Measurements from ENCODE around the gene NME8.
"Not testable (repeated sequence)": the region's sequence is repeated elsewhere in the genome, so short reads cannot be mapped to it uniquely, and the experiment has no call there.

Gene NME8, protein sequence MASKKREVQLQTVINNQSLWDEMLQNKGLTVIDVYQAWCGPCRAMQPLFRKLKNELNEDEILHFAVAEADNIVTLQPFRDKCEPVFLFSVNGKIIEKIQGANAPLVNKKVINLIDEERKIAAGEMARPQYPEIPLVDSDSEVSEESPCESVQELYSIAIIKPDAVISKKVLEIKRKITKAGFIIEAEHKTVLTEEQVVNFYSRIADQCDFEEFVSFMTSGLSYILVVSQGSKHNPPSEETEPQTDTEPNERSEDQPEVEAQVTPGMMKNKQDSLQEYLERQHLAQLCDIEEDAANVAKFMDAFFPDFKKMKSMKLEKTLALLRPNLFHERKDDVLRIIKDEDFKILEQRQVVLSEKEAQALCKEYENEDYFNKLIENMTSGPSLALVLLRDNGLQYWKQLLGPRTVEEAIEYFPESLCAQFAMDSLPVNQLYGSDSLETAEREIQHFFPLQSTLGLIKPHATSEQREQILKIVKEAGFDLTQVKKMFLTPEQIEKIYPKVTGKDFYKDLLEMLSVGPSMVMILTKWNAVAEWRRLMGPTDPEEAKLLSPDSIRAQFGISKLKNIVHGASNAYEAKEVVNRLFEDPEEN

GRCh38 chr7:37848297-37848696 is at the start of gene NME8:
TSS of gene NME8 (plus strand) at chr7:37848597. CDS start at chr7:37850267, 1,670 bp downstream.
- DNase-seq (ENCODE audit: low spot score) = no peak

- no peak for DNase-seq (ENCODE audit: low spot score)
Observed at GRCh38 chr7:37806152-37806551, 42.2 kb upstream of the NME8 start.

DNA sequence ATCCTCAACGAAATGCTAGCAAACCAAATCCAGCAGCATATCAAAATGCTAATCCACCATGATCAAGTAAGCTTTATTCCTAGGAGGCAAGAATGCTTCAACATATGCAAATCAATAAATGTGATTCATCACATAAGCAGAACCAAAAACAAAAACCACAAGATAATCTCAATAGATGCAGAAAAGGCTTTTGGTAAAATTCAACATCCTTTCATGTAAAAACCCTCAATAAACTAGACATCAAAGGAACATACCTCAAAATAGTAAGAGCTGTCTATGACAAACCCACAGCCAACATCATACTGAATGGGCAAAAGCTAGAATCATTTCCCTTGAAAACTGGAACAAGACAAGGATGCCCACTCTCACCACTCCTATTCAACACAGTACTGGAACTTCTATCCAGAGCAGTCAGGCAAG is 36.2 kb upstream of the NME8 start:
- DNase-seq (ENCODE audit: low spot score) = not testable (repeated sequence)

GRCh38 chr7:37815671-37816371 is 32.6 kb upstream of the NME8 start:
- DNase-seq (ENCODE audit: low spot score) = peak; percentile 22

DNA sequence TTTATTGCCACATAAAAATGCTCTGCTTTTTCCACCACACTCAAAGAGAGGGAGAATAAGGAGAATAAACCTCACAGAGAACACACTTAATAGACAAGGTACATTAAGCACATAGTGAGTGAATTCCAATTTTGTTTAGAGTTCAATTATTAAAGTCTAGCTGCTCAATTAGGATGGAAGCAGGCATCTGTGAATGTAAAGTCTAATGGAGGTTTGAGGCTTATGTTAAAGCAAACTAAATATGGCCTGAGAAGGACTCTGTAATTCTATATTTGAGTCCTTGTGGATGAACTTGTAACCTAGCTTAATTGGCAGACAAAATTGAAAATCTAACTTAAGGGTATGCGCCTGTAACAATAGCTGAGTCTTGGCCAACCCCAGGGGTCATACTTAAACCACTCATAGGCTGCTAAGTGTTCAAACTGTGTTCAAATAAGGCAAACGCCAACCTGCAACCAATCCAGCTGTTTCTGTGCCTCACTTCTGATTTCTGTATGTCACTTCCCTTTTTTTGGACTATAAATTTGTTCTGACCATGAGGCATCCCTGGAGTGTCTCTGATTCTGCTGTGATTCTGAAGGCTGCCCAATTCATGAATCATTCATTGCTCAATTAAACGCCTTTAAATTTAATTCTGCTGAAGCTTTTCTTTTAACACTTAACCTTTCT is 31.3 kb upstream of the NME8 start:
- no peak for DNase-seq (ENCODE audit: low spot score)

DNA sequence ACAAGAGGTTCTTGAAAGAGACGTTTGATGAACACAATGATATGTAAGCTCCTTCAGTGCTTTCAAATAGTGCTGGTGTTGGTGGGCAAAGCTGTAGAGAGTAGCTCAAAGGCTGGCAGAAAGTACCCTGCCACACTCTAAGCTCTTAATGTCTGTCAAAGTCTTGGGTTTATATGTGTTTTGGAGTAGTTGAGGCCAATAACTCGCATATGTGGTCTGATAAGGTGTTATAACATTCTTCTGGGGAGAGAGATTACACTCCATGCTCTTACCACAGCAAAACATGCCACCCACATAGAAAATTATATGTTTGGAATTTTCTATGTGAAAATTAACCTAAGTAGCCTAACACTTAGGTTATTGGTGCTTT is 30.8 kb upstream of the NME8 start:
- no peak for DNase-seq (ENCODE audit: low spot score)

DNA sequence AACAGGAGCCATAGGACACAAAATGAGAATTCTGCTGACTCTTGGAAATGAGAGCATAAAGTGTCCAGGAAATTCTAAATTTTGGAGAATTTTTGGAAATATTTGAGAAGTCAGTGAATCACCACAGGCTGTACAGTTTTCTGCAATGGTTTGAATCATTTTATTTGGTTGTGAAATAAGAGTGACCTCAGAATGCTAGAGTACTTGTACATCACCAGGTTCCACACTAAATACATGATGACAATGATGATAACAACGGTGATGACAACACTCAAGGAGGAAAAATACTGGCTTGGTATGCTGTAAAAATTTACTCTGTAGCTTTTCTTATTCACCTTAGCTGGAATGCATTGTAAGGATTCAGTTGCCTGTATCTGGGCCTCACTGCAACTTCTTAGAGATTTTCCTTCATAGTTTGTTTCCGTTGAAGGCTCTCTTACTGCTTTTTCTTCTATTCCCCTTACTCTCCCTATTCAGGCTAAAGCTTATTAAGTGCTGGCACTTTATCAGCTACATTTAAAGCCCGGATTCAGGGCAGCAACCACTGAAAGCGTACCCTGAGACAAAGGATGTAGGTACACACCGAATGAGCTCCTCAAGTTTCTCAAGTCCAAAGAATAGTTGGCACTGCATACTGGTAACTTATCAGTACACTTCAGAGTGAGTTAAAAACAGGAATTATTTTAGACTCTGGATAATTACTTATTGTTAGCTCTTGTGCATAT is 30.2 kb upstream of the NME8 start:
- no peak for DNase-seq (ENCODE audit: low spot score)

DNA sequence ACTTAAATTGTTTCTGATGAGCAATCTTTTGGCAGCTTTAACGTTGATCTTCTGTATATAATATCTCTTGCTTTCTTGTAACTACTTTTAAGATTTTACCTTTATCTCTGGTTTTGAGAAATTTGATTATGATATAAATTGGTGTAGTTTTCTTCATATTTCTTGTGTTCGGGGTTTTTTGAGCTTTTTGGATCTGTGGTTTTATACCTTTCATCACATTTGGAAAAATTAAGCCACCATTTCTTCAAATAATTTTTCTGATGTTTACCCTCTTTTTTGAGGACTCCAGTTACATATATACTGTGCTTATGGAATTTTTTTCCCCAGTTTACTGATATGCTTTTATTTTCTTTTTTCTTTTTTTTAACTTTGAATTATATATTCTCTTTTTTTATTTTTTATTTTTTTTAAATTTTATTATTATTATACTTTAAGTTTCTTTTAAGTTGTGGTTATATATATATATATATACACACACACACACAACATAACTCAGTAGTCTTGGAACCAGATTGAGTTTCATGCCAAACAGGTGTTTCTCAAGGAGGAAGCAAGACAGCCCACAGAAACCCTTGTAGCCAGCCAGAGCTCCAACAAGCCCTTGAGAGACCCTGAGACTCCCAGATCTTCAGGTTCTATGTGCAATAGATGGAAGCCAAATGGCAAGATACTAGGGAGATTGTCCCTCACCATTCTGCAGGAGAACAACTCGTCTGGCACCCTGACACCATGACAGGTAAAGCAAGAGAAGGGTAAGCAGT is 27.5 kb upstream of the NME8 start:
- no peak for DNase-seq (ENCODE audit: low spot score)

GRCh38 chr7:37822946-37823345 is 25.5 kb upstream of the NME8 start:
- DNase-seq (ENCODE audit: low spot score) = no peak

GRCh38 chr7:37823557-37823956 is 24.8 kb upstream of the NME8 start:
- DNase-seq (ENCODE audit: low spot score) = no peak

DNA sequence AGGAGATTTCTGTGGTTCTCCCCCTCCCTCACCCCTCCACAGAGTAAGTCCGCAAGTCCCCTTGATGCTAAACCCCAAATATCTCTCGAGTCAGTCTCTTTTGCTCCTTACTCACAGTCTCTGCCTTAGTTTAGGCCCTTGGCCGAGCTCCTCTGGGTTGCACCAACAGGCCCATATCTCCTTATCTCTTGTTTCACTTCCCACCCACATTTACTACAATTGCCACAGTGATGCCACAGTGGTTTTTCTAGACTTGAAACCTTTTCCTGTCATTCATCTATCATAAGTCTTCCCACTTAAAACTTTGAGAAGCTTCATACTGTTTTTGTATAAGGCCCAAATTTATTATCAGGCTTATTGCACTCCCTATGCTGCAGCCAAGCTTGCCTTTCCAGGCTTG is 23.4 kb upstream of the NME8 start:
- DNase-seq (ENCODE audit: low spot score) = no peak

GRCh38 chr7:37826825-37827224 is 21.6 kb upstream of the NME8 start:
- no peak for DNase-seq (ENCODE audit: low spot score)

- no peak for DNase-seq (ENCODE audit: low spot score)
Observed at GRCh38 chr7:37831244-37831643, 17.2 kb upstream of the NME8 start.

GRCh38 chr7:37832194-37832593 is 16.2 kb upstream of the NME8 start:
- DNase-seq (ENCODE audit: low spot score) = peak; percentile 86

DNA sequence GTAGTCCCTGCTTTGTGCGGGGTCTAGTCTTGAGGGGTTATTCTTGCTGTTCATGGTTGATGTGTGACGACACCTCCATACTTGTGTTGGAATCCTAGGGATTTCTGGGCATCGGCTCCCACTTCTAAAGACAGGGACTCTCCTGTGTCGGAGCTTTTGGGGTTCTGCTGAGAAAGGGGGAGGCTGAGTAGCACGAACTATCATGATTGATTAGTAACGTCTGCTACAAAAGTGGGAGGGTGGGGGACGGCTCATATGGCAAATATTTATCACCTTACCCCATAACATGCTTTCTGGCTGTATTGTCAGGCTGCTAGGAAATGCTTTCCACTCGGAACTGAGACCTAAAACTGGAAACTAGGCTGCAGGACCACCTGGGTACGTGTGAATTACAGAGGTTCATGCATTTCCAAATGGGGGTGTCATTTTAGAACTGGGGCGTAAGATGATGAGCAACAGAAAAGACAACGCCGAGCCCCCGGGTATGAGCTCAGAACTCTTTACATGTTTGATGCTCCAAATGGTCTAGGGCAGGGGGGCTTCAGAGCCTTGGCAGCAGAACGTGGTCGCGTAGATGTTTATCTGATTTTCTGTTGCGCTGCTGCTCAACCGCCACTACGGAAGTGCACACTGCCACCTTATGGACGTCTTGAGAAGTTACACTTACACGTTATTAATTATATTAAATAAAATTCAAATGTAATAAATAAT is 15.1 kb upstream of the NME8 start:
- peak; percentile 84 for DNase-seq (ENCODE audit: low spot score)

GRCh38 chr7:37833818-37834146 is 14.6 kb upstream of the NME8 start:
- no peak for DNase-seq (ENCODE audit: low spot score)

DNA sequence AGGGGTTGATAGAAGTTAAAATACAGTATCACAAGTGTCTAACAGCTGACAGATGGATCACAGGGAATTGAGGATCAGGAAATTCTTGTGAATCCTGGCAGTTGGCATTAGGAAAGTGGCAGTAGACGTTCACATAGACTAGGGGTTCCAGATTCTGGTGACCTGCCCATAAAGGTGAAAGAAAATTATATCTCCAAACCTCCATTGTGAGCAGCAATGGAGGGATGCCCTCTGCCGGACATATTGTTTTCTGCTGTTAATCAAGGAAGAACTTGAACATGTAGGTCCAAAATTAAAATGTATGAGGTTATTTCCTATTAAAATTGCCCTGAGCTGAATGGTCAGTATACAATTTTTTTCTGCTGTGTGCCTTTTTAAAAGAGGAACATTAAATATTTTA is 5.1 kb downstream of the NME8 start:
- DNase-seq (ENCODE audit: low spot score) = no peak

DNA sequence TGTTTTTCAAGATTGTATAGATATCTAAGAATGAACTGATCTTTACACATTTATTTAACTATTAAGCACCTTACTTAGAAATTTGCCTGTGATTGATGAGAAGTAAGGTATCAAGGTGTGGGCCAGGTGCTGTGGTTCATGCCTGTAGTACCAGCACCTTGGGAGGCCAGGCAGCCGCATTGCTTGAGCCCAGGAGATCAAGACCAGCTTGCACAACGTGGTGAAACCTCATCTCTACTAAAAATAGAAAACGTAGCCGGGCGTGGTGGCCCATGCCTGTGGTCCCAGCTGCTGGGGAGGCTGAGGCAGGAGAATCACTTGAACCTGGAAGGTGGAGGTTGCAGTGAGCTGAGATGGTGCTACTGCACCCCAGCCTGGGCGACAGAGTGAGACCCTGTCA is 33.7 kb downstream of the NME8 start:
- DNase-seq (ENCODE audit: low spot score) = no peak

- no peak for DNase-seq (ENCODE audit: low spot score)
Observed at GRCh38 chr7:37893359-37893758, 45.0 kb downstream of the NME8 start.

DNA sequence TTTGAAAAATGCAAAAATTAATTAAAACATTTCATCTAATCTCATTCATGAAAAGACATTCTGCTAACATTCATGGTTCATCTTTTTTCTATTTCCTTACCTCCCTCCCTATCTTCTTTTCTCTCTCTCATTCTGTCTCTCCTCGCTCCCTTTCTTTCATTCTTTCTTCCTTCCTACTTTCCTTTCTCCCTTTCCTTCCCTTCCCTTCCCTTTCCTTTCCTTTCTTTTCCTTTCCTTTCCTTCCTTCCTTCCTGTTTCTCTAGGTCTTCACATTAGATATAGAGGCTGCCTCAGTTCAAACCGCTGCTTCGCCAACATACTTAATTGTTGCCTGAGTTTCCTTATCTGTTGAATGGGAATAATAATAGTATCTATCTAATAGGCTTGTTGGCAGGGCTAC is 46.3 kb downstream of the NME8 start:
- DNase-seq (ENCODE audit: low spot score) = no peak

Data from Ammon's horn (tissue), 1 donor.